Breast epithelium (tissue), 4 donors: ENCODE data around the gene CTNNBIP1. TPM values are rescaled to one million over a fixed set of nuclear protein-coding genes. Genes with fewer than 3 reads are reported as not detected.

Source experiments
- DNase-seq, 2 donors: peaks; one replicate each; pipeline ENCODE4 v3.0.0-alpha.2; 2019; ENCODE audit warnings: low spot score in 2 of 2
- H3K27ac ChIP-seq, 2 donors: fragments of 200-600 bp; sonication (generic) in 1 of 2; one replicate each; pipeline ENCODE4 v1.5.1; 2016 to 2019; ENCODE audit warnings: mild to moderate bottlenecking in 1 of 2
- H3K27me3 ChIP-seq, 2 donors: fragments of 200-600 bp; sonication (generic) in 1 of 2; one replicate each; pipeline versions ENCODE4 v1.5.1 to v1.6.0; 2017 to 2019; ENCODE audit warnings: control low read depth in 1 of 2, mild to moderate bottlenecking in 1 of 2
- H3K36me3 ChIP-seq: fragments of 200-600 bp; one replicate; pipeline ENCODE4 v1.5.1; 2019
- H3K4me1 ChIP-seq, 2 donors: fragments of 200-600 bp; sonication (generic); one replicate each; pipeline ENCODE4 v1.5.1; 2016 to 2019; ENCODE audit warnings: control low read depth in 1 of 2
- H3K4me3 ChIP-seq, 3 donors: fragments of 200-600 bp; sonication (generic); 1 replicate in 2 of 3; 2 replicates in 1 of 3; pipeline ENCODE4 v1.5.1; 2016 to 2019; ENCODE audit warnings: mild to moderate bottlenecking in 3 of 3, moderate library complexity in 2 of 3
- H3K9me3 ChIP-seq, 2 donors: fragments of 200-600 bp; sonication (generic) in 1 of 2; one replicate each; pipeline ENCODE4 v1.5.1; 2016 to 2019; ENCODE audit warnings: control low read depth in 1 of 2
- CTCF ChIP-seq, 3 donors: fragments of 450-650 bp; IDR thresholded peaks; one replicate each; pipeline ENCODE4 v1.5.1; 2016 to 2017; ENCODE audit warnings: antibody characterized with exemption in 3 of 3, mild to moderate bottlenecking in 3 of 3, moderate library complexity in 3 of 3
- POLR2A ChIP-seq: fragments of 450-650 bp; IDR thresholded peaks from one replicate; pipeline ENCODE4 v1.6.1; 2016; ENCODE audit warnings: antibody characterized with exemption, mild to moderate bottlenecking, moderate library complexity
- POLR2AphosphoS5 ChIP-seq, 3 donors: sonication (generic); formaldehyde crosslinking; IDR thresholded peaks; one replicate each; pipeline ENCODE4 v1.6.1; 2017; ENCODE audit warnings: antibody characterized with exemption in 3 of 3
- intact Hi-C: fragments of 100-400 bp; cut with DNase I; formaldehyde crosslinking; loops from one replicate; pipeline ENCODE4 v1.15.1; 2023; ENCODE audit warnings: low total_unique reads
- total RNA-seq, 3 donors: library from RNA; depleted of rRNA; stranded (reverse); fragments of >200 nt; gene quantifications; one replicate each; pipeline ENCODE4 v1.1.0, GENCODE V29; 2016

CTNNBIP1 gene
- total RNA-seq, 3 donors from 2014 or later: 25.9 to 37.9 (median 29.5) TPM

DNA sequence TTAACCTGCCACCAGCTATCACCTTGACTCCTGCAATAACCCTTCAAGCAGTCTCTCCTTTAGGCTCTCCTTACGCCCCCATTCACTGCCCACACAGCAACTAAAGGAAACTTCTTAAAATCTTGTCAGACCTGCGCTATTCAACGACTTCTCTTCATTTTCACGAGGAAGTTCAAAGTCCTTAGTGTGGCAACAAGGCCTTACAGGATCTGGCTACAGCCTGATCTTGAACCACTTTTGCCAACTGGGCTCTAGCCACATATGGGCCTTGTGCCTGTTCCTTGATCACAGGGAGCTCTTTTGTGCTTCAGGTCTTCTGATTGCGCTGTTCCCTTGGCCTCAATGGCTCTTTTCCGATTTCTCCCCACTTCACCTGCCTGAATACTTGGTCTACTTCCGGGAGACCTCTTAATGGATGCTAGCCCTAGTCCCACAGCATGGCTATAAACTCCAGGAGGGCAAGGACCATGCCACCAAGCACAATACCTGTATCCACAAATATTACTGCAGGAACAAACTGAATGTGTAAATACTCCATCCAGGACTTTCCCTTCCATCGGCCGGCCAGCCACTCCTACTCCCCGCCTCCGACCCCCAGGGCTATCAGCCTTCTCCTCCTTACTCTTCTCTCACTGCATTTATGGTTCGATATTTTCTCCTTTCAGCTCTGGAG is 2.3 kb upstream of the CTNNBIP1 start:
- no peak for DNase-seq
- peak overlapping the region in 1 of 2 donors; percentile 95 for H3K27ac ChIP-seq
- intact Hi-C loops: no loop called here

GRCh38 chr1:9910423-9911178 is 532 bp upstream of the CTNNBIP1 start:
- H3K4me3 ChIP-seq: peak overlapping the region; percentile 52 to 73 (median 58)
- intact Hi-C loops: no loop called here
- peak overlapping the region; percentile 95 to 96 for H3K27ac ChIP-seq
- H3K36me3 ChIP-seq: no peaks in the 10 kb centered on the region
- no peaks in the 10 kb centered on the region for H3K27me3 ChIP-seq
- no peaks in the 10 kb centered on the region for H3K9me3 ChIP-seq
- peak; percentile 100 for DNase-seq
- H3K4me1 ChIP-seq: peaks cover 4 to 5% of the 10 kb centered on the region in 2 donors
- no peak for TF ChIP-seq CTCF (IDR thresholded peaks at IDR 0.05)
- TF ChIP-seq POLR2AphosphoS5 (IDR thresholded peaks at IDR 0.05): peak; percentile 27 to 95 (median 89)
- TF ChIP-seq POLR2A: peak; percentile 64

More for the DNA sequence above, 2.3 kb upstream of the CTNNBIP1 start:
- Histone ChIP-seq H3K9me3 (no peaks in the 10 kb centered on the region), H3K4me3 (no peak overlapping the region), H3K4me1 (peaks cover 4% of the 10 kb centered on the region in 2 donors), H3K36me3 (no peaks in the 10 kb centered on the region), H3K27me3 (no peaks in the 10 kb centered on the region)
- TF ChIP-seq POLR2A (no peak), CTCF (IDR thresholded peaks at IDR 0.05) (no peak), POLR2AphosphoS5 (IDR thresholded peaks at IDR 0.05) (no peak)

- DNase-seq: no peak
- no peaks in the 10 kb centered on the region for H3K9me3 ChIP-seq
- peaks cover 4 to 5% of the 10 kb centered on the region in 2 donors for H3K4me1 ChIP-seq
- H3K27ac ChIP-seq: peak overlapping the region; percentile 77 to 91
- TF ChIP-seq POLR2A: no peak
- no peak for TF ChIP-seq CTCF (IDR thresholded peaks at IDR 0.05)
- no peak for TF ChIP-seq POLR2AphosphoS5 (IDR thresholded peaks at IDR 0.05)
- intact Hi-C loops: no loop called here
- H3K27me3 ChIP-seq: no peaks in the 10 kb centered on the region
- H3K36me3 ChIP-seq: no peaks in the 10 kb centered on the region
- peak overlapping the region; percentile 87 to 93 (median 92) for H3K4me3 ChIP-seq
Observed at GRCh38 chr1:9909234-9910046, 629 bp downstream of the CTNNBIP1 start.

GRCh38 chr1:9908871-9909233 is 1.2 kb downstream of the CTNNBIP1 start:
- Histone ChIP-seq H3K4me3 (peak overlapping the region; percentile 87 to 93 (median 92)), H3K9me3 (no peaks in the 10 kb centered on the region), H3K4me1 (peaks cover 4 to 5% of the 10 kb centered on the region in 2 donors), H3K27me3 (no peaks in the 10 kb centered on the region), H3K27ac (peak overlapping the region; percentile 77 to 91), H3K36me3 (no peaks in the 10 kb centered on the region)
- no peak for DNase-seq
- intact Hi-C loops: no loop called here
- TF ChIP-seq POLR2AphosphoS5 (IDR thresholded peaks at IDR 0.05): no peak
- TF ChIP-seq POLR2A: no peak
- no peak for TF ChIP-seq CTCF (IDR thresholded peaks at IDR 0.05)
